NOMO-1 (cell line): Measurements from ENCODE around the gene EFCAB5.
"Not testable (repeated sequence)": the region's sequence is repeated elsewhere in the genome, so short reads cannot be mapped to it uniquely, and the experiment has no call there.

Experiments
- DNase-seq, 2 experiments: peaks; one replicate each; lab custom pipeline; 2025; ENCODE audit not compliant: unreplicated experiment in 2 of 2; lab: John Stamatoyannopoulos, UW

EFCAB5 gene

DNA sequence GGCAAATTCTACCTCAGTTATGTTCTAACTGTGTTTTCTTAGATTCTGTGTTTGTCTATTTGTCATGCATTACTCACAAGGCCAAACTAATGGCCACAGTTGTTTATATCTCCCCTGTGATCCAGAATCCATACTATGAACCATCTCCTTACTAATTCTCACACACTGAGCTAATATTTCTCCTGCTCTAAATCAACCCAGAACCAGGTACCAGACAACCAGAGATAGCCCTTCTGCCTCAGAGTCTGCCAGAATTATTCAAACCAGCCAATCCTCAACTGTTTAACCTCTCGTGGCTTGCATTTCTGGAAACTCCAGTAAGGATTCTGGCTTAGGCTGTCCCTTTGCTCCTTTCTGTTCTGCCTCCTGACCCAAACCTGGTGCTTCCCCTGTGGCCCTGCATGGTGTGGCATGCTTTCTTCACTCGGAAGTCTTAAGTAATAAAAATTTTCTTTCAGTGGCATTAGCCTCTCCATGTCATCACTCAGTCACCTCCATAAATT is 59.4 kb downstream of the EFCAB5 start:
- no peak for DNase-seq

DNA sequence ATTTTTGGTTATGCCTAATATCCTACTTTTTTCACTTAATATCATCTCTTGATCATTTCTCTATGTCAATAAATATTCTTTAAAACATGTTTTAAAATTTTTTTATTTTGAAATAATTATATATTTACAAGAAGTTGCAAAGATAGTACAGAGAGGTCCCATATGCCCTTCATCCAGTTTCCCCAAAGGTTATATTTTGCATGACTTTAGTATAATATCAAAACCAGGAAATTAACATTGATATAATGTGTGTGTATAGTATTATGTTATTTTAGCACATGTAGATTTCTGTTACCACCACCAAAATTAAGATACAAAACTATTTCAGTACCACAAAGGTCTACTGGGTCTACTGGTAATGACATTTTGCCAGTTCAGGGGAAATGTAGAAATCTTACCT is 60.7 kb downstream of the EFCAB5 start:
- DNase-seq: no peak

DNA sequence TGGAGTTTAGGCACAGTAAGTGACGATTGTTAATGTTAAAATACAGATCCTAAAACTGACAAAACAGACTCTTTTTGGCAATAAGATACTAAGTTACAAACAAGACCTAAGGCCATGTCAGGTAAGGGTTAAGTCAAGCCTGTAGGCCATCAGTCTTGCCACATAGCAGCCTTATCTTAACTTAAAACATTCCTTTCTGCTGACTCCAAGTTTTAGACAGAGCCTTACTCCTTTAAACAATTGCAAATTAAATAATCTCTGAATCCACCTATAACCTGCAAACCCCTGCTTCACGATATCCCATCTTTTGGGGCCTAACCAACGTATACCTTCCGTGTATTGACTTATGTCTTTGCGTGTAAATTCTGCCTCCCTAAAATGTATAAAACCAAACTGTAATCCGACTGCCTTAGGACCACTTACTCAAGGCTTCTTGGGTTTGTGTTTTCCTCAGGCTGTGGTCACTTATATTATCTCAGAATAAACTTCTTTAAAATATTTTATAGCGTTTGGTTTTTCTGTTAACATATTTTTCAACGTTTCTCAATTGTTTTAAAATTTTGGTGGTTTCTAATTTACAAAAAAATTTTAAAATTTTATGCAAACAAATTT is 64.4 kb downstream of the EFCAB5 start:
- no peak for DNase-seq

DNA sequence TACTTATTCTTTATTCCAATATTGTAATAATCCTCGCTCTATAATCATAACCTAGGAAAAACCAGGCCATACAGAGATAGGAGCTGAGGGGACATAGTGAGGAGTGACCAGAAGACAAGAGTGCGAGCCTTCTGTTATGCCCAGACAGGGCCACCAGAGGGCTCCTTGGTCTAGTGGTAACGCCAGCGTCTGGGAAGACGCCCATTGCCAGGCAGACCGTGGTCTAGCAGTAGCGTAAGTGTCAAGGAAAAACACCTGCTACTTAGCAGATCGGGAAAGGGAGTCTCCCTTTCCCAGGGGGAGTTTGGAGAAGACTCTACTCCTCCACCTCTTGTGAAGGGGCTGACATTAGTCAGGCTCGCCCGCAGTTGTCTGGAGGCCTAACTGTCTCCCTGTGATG is 70.5 kb downstream of the EFCAB5 start:
- not testable (repeated sequence) for DNase-seq

DNA sequence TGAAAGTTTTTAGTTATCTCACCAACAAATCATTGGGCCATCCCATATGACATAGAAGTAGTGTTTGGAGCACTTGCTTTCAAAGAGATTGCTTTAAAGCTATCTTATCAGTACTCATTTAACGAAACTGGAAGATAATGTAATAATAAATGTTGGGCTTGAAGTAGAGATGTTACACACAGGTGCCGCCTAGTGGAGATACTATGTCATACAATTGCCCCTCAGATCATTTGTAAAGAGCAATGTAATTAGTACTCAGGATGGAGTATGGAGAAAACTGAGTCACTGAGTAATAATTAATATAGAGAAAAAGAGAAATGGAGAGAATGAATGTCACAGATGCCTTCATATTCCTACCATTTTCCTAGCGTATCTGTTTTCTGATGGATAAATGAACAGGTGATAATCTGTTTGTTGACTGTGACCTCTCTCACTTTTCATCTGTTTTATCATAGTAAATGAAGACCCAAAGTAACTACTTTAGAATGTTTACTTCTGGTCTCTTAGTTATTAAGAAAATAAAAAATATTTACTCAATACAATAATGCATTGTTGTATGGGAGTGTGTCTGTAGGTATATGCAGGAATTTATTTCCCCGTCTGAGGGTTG is 80.4 kb downstream of the EFCAB5 start:
- DNase-seq: peak in 1 of 2 experiments; percentile 74

DNA sequence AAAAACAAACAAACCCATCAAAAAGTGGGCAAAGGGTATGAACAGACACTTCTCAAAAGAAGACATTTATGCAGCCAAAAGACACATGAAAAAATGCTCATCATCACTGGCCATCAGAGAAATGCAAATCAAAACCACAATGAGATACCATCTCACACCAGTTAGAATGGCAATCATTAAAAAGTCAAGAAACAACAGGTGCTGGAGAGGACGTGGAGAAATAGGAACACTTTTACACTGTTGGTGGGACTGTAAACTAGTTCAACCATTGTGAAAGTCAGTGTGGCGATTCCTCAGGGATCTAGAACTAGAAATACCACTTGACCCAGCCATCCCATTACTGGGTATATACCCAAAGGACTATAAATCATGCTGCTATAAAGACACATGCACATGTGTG is 83.9 kb downstream of the EFCAB5 start:
- not testable (repeated sequence) for DNase-seq

DNA sequence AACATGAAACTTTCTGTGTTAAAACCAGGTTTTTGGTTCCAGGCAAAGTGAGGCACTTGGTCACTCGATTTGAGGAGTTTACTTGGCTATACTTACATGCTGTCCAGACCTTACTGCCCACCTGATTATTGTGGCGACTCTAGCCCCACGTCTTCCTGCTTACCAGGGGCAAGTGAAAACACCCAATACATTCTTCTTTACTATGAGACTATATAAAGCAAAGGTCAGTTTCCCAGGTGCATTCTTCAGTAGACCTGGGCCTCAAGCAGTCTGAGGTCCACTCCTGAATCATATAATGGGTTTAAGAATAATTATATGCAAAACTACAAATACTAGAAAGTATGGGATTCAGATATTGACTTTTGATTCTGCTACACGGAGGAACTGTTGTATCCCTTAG is 86.2 kb downstream of the EFCAB5 start:
- DNase-seq: no peak

DNA sequence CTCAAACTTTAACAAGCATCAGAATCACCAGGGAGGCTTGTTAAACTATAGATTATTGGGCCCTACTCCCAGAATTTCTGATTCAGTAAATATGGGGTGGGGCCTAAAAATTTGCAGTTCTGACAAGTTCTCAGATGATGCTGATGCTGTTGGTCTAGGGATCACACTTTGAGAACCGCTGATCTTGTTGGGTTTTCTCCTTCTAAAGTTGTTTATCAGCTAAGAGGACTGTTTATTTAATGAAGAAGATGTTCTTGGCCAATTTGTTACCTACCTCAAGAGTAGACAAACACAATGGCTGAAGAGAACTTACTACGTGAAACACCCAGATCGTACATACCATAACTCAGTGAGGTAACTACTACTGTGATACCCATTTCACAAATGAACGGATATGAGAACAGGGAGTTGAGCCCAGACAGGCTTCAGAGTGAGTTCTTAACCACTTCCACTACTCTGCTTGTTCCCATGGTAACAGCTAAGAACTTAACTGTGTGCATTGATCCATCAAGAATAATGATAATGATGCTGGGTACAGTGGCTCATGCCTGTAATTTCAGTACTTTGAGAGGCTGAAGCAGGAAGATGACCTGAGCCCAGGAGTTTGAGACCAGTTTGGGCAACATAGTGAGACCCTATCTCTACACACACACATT is 89.9 kb downstream of the EFCAB5 start:
- no peak for DNase-seq

DNA sequence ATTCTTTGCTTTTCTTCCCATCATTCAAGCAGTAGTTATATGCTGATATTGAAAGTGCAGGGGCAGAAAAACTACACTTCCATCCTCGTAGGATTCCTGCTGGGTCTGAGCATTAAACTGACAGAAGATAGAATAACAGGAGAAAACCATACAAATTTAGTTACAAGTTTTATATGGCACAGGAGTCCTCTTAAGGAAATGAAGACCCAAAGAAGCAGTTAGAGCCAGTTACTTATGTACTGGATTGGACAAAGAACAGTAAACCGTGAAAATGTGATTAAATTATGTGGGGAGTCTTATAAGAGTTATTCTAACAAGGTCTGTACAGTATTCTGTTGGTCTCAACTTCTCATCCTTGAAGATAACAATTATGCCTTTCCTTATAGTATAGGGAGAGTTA is 93.9 kb downstream of the EFCAB5 start:
- no peak for DNase-seq

DNA sequence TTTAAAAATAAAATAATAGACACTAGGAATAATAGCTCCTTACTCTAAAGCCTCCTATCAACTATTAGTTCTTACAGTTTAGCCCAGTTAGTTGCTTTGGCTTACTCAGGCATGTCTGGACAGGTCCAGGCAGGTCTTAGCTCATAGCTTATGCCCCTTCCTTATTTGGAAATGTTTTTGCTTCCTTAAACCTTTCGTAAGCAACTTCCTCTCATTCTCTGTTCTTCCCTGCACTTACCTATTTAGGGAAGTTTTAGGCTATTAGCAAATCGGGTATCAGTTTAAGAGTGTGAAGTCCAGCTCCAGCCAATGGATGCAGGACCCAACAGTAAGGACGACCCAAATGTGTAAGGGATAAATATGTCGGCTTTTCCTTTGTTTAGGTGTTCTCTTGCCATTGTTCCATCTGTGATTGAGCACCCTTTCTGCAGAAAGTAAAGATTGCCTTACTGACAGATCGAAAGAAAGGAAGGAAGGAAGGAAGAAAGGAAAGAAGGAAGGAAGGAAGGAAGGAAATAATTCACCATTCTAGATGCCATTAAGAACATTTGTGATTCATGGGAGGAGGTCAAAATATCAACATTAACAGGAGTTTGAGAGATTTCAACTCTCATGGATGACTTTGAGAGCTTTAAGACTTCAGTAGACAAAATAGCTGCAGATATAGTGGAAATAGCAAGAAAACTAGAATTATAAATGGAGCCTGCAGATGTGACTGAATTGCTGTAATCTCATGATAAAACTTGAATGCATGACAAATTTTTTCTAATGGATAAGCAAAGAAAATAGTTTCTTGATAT is 99.5 kb downstream of the EFCAB5 start:
- DNase-seq: peak; percentile 43 to 78

DNA sequence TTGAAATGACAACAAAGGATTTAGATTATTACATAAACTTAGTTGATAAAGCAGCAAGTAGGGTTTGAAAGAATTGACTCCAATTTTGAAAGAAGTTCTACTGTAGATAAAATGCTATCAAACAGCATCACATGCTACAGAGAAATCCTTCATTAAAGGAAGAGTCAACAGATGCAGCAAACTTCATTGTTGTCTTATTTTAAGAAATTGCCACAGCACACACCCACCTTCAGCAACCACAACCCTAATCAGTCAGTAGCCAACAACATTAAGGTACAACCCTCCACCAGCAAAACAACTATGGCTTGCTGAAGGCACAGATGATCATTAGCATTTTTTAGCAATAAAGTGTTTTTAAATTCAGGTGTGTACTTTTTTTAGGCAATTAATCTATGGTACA is 100.1 kb downstream of the EFCAB5 start:
- no peak for DNase-seq

DNA sequence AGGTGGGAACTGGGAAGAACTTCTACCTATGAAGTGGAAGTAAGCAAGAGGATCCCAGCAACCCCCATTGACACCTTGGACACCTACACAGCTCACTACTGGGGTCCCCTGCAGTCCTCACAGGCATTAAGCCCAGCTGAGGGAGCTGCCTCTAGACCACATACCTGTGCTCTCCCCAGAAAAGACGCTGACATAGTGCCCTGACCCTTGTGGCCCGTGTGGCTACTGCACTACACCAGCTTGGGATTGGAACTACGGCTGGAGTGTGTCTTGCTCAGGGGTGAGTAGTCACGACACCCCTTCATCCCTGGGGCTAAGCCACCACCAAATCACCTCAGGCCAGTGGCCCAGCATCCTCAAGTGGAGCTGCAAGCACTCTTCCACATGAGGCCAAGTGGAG is 120.9 kb downstream of the EFCAB5 start:
- no peak for DNase-seq

DNA sequence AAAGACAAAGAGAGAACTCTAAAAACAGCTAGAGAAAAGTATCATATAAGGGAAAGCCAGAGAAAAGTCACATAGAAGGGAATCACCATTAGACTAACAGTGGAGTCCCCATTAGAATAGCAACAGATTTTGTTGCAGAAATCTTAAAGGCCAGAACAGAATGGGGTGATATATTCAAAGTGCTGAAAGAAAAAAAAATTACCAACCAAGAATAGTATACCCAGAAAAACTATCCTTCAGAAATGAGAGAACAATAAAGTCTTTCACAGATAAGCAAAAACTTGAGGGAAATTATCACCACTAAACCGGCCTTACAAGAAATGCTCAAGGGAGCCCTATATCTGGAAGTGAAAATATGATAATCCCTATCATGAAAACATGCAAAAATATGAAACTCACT is 123.3 kb downstream of the EFCAB5 start:
- DNase-seq: no peak

DNA sequence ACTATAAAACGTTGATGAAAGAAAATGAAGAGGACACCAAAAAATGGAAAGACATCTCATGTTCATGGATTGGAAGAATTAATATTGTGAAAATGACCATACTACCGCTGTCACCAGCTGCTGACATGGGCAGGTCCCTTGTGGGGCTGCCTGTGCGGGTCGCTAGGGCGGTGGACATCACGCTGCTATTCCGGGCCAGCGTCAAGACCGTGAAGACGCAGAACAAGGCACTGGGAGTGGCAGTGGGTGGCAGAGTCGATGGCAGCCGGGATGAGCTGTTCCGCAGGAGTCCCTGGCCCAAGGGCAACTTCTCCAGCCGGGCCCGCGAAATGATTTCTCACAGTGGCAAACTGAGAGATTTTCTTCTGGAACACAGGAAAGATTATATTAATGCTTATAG is 127.0 kb downstream of the EFCAB5 start:
- no peak for DNase-seq

DNA sequence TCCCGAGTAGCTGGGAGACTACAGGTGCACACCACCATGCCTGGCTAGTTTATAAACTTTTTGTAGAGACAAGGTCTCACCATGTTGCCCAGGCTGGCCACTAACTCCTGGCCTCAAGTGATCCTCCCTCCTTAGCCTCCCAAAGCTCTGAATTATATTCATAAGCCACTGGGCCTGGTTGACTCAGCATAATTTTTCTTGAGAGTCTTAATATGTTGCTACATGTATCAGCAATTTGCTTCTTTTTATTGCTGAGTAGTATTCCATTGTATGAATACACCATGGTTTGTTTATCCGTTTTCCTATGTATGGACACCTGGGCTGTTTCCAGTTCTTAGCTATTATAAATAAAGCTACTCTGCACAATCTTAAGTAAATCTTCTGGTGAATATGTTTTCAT is 132.8 kb downstream of the EFCAB5 start:
- DNase-seq: no peak

DNA sequence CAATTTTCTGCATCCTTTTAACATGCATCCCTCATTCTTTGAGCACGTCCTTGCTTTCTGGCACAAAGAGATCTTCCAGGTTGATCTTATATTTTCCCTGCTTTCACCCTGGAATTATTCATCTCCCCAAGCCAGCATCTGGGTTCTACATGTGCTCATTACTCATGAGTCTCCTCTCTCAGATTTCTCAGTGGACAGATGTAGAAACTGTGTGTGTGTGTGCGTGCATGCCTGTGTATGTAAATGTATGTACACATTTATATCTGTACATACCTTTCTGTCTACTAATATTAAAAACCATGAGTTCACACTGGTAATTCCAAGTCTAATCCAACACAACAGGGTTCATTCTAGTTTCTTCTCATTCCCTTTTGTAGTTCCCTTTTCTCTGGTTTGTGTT is 133.3 kb downstream of the EFCAB5 start:
- no peak for DNase-seq

DNA sequence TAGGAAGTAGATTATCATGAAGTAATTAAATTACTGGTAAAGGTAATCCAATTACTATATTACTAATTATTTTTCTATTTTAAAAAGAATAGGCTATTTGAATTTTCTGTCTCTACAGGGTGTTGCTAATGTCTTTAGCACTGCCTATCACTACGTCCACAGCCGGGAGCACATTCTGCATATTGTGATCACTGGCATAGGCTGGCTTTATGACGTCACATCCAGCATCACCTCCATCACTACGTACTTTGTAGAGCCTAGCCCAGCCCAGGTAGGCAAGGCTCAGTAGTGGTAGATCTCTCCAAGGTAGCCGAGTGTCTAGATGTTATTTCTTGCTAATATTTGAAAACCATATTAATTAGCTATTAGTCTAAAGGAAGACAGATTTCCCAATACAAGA is 141.3 kb downstream of the EFCAB5 start:
- no peak for DNase-seq

DNA sequence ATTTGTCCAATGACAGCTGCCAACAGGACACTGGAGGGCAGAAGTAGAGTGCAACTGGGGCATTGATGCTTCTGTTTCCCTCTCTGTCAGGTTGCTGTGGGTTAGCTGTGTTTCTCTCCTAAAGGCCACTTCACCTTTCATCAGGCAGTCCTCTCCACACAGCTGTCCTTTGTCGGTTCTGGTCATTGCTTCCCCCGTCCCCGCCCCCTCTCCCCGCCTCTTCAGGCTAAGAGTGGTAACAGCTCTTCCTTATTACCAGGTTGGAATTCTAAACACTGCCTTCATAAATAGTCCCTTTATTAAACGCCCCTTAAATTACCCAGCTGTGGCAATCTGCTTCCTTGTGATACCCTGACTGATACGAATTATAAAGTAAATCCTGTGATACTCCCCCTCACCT is 143.4 kb downstream of the EFCAB5 start:
- no peak for DNase-seq

DNA sequence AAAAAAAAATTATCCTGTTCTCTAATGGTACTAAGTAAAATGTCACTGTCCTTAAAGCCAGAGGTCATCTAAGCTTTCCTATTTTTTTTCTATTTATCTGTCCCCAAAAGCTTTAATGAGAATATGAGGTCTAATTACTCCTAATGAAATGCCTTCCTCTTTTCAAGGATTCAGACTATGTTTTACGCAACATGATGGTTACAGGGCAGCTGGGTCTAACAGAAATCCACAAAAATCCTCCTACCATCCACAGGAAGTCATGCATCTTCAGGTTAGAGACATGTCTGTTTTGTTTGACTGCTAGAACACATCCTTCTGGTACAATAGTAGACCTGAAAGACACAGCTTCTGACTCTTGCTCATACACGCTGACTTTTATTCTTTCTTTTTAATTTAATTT is 145.5 kb downstream of the EFCAB5 start:
- DNase-seq: peak in 1 of 2 experiments; percentile 14

DNA sequence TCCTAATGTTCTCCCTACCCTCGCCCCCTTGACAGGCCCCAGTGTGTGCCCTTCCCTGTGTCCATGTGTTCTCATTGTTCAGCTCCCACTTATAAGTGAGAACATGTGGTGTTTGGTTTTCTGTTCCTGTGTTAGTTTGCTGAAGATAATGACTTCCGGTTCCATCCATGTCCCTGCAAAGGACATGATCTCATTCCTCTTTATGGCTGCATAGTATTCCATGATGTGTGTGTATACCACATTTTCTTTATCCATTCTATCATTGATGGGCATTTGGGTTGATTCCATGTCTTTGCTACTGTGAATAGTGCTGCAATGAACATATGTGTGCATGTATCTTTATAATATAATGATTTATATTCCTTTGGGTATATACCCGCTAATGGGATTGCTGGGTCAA is 146.0 kb downstream of the EFCAB5 start:
- not testable (repeated sequence) for DNase-seq

DNA sequence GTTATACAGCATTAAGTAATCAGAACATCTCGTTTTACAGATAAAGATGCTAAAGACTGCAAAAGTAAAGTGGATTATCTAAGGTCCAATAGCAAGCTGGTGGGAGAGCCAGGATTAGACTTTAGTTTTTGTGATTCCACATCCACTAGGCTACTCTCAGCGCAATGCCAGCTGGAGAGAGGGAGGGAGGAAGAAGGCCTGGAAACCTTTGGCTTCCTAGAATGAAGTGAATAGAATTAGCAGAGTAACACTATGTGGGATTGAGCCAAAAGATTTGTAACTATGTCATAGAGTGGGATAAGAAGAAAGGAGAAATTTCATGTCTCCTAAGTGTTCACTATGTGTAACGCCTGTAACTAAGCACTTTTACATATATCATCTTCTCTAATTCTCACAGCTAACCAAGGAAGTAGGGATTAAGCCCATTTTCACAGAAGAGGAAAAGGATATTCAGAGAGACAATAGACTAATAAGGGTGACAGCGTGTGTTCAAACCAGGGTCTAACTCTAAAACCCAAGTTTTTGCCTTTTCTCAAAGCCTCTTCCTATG is 149.8 kb downstream of the EFCAB5 start:
- no peak for DNase-seq
